Raji (cell line): ENCODE measurements around the gene IL1RN.

Source experiments
- POLR2A ChIP-seq: IDR thresholded peaks from 2 replicates; pipeline ENCODE4 v1.6.1; 2011; ENCODE audit warnings: low read depth, low read length, control low read depth; ENCODE audit not compliant: insufficient read depth

Gene IL1RN

GRCh38 chr2:113157118-113157896, 29.9 kb downstream of the IL1RN start:
- no peak for TF ChIP-seq POLR2A

GRCh38 chr2:113157897-113158753, 30.7 kb downstream of the IL1RN start:
- no peak for TF ChIP-seq POLR2A

- no peak for TF ChIP-seq POLR2A
Measured at GRCh38 chr2:113158884-113159553, 31.6 kb downstream of the IL1RN start.

- TF ChIP-seq POLR2A, result no peak
Measured at GRCh38 chr2:113160248-113160647, 32.9 kb downstream of the IL1RN start.

- TF ChIP-seq POLR2A, result no peak
Measured at GRCh38 chr2:113160962-113161361, 33.6 kb downstream of the IL1RN start.

- TF ChIP-seq POLR2A, result no peak
Measured at GRCh38 chr2:113162173-113162572, 34.8 kb downstream of the IL1RN start.

GRCh38 chr2:113162869-113163268, 35.5 kb downstream of the IL1RN start:
- no peak for TF ChIP-seq POLR2A

GRCh38 chr2:113164215-113164929, 37.0 kb downstream of the IL1RN start:
- no peak for TF ChIP-seq POLR2A

- TF ChIP-seq POLR2A, result no peak
Measured at GRCh38 chr2:113164930-113165585, 37.7 kb downstream of the IL1RN start.

- TF ChIP-seq POLR2A, result no peak
Measured at GRCh38 chr2:113166187-113166645, 38.8 kb downstream of the IL1RN start.

- no peak for TF ChIP-seq POLR2A
Measured at GRCh38 chr2:113167115-113167932, 39.9 kb downstream of the IL1RN start.

GRCh38 chr2:113167962-113168340, 40.6 kb downstream of the IL1RN start:
- TF ChIP-seq POLR2A, result no peak

- no peak for TF ChIP-seq POLR2A
Measured at GRCh38 chr2:113169002-113169530, 41.7 kb downstream of the IL1RN start.
